ENCODE measurements around the gene GK2. TPM values are rescaled to one million over a fixed set of nuclear protein-coding genes. Genes with fewer than 3 reads are reported as not detected.

The GK2 gene
- total RNA-seq, 2 donors from 2014 or later, result not detected

GRCh38 chr4:79357365-79357764 lies 50.7 kb downstream of the GK2 start:
- TF ChIP-seq CTCF (IDR thresholded peaks at IDR 0.05), result no peak
- Histone ChIP-seq H3K27me3 (no peaks in the 10 kb centered on the region), H3K9me3 (no peaks in the 10 kb centered on the region), H3K9ac (ENCODE audit: low read depth in 2 of 2, low read length in 2 of 2) (no peak overlapping the region), H3K27ac (no peak overlapping the region), H3K36me3 (no peaks in the 10 kb centered on the region), H3K4me1 (no peaks in the 10 kb centered on the region), H3K4me3 (no peak overlapping the region)
- intact Hi-C loops (cut with DNase I), result no loop called here
- no peak for DNase-seq

Other genes with a start within 250 kb of the GK2 start
- not detected for gene NAA11, start 82.2 kb downstream of the GK2 start, total RNA-seq